ENCODE results near the gene NOS3.
A peak's percentile ranks its signal among the peaks of the same experiment; 100 is the strongest.

NOS3 gene

DNA sequence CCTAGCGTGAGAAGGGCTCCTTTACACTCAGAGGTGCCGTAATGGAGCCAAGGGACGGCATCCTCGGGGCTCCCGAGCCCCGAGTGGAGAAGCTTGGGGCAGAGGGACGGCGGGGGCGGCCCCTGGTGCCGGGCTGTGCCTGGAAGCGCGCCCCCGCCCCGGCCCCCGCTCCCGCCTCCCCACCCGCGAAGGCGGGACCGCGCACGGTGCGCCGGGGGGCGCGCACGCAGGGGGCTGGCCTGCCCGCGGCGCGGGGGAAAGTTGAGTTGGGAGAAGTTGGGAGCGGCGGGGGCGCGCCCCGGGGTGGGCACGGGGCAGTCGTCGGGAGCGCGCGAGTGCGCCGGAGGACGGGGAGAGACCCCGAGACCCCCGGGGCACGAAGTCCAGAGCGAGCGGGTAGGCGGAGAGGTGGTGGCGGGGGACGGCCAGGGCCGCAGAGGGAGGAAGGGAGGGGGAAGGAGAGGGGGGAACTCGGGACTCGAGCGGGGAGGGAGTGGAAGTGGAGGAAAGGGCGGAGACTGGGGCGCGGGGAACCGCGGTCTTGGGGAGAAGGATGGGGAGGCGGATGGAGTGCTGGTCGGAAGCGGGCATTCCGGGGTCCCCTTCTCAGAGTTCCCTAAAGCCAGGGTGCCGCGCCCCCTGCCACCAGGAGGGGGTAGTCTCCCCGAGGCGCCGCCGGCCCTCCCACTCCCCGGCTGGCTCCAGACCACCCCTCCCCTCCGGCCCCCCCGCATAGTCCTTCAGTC, 68.7 kb downstream of the NOS3 start, which contains the start of gene SLC4A2:
TSS of gene SLC4A2 (plus strand) at position 223 of the 746 bp plus-strand sequence. CDS start 2,399 bp downstream, outside the sequence.
- Histone ChIP-seq H3K27me3 (ENCODE audit: insufficient read depth, low read length, poor library complexity) (no peaks in the 10 kb centered on the region), H3K4me1 (ENCODE audit: insufficient read depth, low read length) (peaks cover 55% of the 10 kb centered on the region), H3K79me2 (ENCODE audit: insufficient read depth, low read length) (peaks cover 39% of the 10 kb centered on the region), H3K4me3 (ENCODE audit: low read depth in 1 of 2, low read length in 2 of 2) (peak within 1 kb of the TSS; percentile 84 to 85), H3K36me3 (ENCODE audit: insufficient read depth, low read length) (peaks cover 26% of the 10 kb centered on the region), H3K4me2 (ENCODE audit: insufficient read depth, low read length) (peak within 1 kb of the TSS; percentile 96), H4K20me1 (ENCODE audit: insufficient read depth, low read length) (peaks cover 29% of the 10 kb centered on the region), H2AFZ (ENCODE audit: low read depth, low read length) (peak within 1 kb of the TSS; percentile 92), H3K27ac (ENCODE audit: low read length) (peak within 1 kb of the TSS; percentile 92), H3K9me3 (ENCODE audit: insufficient read depth, low read length, severe bottlenecking) (no peaks in the 10 kb centered on the region), H3K9ac (ENCODE audit: low read depth, low read length) (peak within 1 kb of the TSS; percentile 68)
- DNase-seq (peak; percentile 82), ATAC-seq (ENCODE audit: insufficient read depth, low read depth) (peak; percentile 8)
- TF ChIP-seq, protein P1, sequence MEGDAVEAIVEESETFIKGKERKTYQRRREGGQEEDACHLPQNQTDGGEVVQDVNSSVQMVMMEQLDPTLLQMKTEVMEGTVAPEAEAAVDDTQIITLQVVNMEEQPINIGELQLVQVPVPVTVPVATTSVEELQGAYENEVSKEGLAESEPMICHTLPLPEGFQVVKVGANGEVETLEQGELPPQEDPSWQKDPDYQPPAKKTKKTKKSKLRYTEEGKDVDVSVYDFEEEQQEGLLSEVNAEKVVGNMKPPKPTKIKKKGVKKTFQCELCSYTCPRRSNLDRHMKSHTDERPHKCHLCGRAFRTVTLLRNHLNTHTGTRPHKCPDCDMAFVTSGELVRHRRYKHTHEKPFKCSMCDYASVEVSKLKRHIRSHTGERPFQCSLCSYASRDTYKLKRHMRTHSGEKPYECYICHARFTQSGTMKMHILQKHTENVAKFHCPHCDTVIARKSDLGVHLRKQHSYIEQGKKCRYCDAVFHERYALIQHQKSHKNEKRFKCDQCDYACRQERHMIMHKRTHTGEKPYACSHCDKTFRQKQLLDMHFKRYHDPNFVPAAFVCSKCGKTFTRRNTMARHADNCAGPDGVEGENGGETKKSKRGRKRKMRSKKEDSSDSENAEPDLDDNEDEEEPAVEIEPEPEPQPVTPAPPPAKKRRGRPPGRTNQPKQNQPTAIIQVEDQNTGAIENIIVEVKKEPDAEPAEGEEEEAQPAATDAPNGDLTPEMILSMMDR (IDR thresholded peaks at IDR 0.05; ENCODE audit: borderline replicate concordance, extremely low read depth, low read length, poor library complexity, severe bottlenecking) = peak; percentile 59
- TF ChIP-seq EZH2 (IDR thresholded peaks at IDR 0.05; ENCODE audit: borderline replicate concordance, low read depth, low read length, severe bottlenecking) = no peak

DNA sequence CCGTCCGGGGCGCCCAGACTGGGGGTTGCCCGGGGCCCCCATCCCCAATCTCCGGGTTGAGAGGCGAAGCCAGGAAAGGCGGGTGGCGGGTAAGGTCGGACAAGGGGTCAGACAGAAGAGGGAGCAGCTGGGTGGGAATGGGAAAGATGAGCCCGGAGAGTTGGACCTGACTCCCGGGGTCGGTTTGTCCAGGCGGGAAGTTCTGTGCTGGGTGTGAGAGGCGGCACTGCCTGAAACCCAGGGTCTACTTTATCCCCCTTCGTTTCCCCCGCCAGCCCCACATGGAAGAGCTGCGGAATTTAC, 69.2 kb downstream of the NOS3 start:
- Histone ChIP-seq H3K9me3 (ENCODE audit: insufficient read depth, low read length, severe bottlenecking) (no peaks in the 10 kb centered on the region), H3K4me1 (ENCODE audit: insufficient read depth, low read length) (peaks cover 55% of the 10 kb centered on the region), H3K4me2 (ENCODE audit: insufficient read depth, low read length) (peak overlapping the region; percentile 96), H4K20me1 (ENCODE audit: insufficient read depth, low read length) (peaks cover 33% of the 10 kb centered on the region), H3K27me3 (ENCODE audit: insufficient read depth, low read length, poor library complexity) (no peaks in the 10 kb centered on the region), H3K4me3 (ENCODE audit: low read depth in 1 of 2, low read length in 2 of 2) (peak overlapping the region; percentile 84 to 85), H3K79me2 (ENCODE audit: insufficient read depth, low read length) (peaks cover 39% of the 10 kb centered on the region), H3K36me3 (ENCODE audit: insufficient read depth, low read length) (peaks cover 32% of the 10 kb centered on the region), H3K9ac (ENCODE audit: low read depth, low read length) (peak overlapping the region; percentile 68), H2AFZ (ENCODE audit: low read depth, low read length) (peak overlapping the region; percentile 80), H3K27ac (ENCODE audit: low read length) (peak overlapping the region; percentile 92)
- no peak for ATAC-seq (ENCODE audit: insufficient read depth, low read depth)
- TF ChIP-seq EZH2 (IDR thresholded peaks at IDR 0.05; ENCODE audit: borderline replicate concordance, low read depth, low read length, severe bottlenecking) = no peak
- TF ChIP-seq, protein P1 (IDR thresholded peaks at IDR 0.05; ENCODE audit: borderline replicate concordance, extremely low read depth, low read length, poor library complexity, severe bottlenecking) = no peak
- no peak for DNase-seq

DNA sequence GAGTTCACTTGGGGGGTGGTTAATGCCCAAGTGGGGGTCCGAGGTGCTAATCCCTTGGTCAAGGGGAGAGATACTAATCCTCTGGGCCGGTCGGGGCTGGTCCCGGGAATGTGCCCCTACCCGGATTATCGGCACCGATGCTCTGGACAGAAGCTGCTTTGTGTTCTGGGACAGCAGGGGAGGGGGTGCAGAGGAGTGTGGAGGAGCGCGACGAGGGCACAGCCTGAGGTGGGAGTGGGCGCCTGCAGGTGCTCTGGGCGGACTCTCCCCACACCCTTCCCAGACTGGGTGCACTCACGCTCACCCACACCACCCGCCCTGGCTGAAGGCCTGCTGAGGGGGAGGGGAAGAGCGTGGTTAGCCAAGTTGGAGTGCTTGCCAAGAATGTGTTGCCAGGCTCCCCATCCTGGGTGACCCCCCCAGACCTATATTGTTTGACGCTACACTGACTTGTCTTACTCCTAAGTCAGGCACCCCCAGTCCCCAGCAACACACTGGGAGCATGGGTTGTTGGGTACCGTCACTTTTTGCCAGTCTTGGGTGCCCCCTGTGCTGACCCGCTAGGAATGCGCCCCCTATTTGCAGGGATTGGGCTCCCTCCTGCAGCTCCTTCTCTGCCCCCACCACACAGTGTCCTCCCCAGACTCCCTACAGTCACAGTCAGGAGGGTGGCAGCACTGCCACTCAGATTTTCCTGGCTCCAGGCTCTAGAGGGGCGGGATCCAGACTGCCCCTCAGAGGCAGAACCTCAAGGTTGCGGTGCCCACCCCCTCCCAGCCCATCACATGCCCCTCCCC, 69.8 kb downstream of the NOS3 start:
- no peak for ATAC-seq (ENCODE audit: insufficient read depth, low read depth)
- Histone ChIP-seq H3K4me2 (ENCODE audit: insufficient read depth, low read length) (peak overlapping the region; percentile 96), H3K79me2 (ENCODE audit: insufficient read depth, low read length) (peaks cover 39% of the 10 kb centered on the region), H2AFZ (ENCODE audit: low read depth, low read length) (peak overlapping the region; percentile 80; the same call in 1 of the 2 replicates), H3K36me3 (ENCODE audit: insufficient read depth, low read length) (peaks cover 37% of the 10 kb centered on the region), H3K9ac (ENCODE audit: low read depth, low read length) (peak overlapping the region; percentile 68), H3K27me3 (ENCODE audit: insufficient read depth, low read length, poor library complexity) (no peaks in the 10 kb centered on the region), H4K20me1 (ENCODE audit: insufficient read depth, low read length) (peaks cover 37% of the 10 kb centered on the region), H3K4me1 (ENCODE audit: insufficient read depth, low read length) (peaks cover 55% of the 10 kb centered on the region), H3K9me3 (ENCODE audit: insufficient read depth, low read length, severe bottlenecking) (no peaks in the 10 kb centered on the region), H3K4me3 (ENCODE audit: low read depth in 1 of 2, low read length in 2 of 2) (peak overlapping the region; percentile 84 to 85), H3K27ac (ENCODE audit: low read length) (peak overlapping the region; percentile 92)
- TF ChIP-seq, protein P1 (IDR thresholded peaks at IDR 0.05; ENCODE audit: borderline replicate concordance, extremely low read depth, low read length, poor library complexity, severe bottlenecking) = peak; percentile 30
- TF ChIP-seq EZH2 (IDR thresholded peaks at IDR 0.05; ENCODE audit: borderline replicate concordance, low read depth, low read length, severe bottlenecking) = no peak
- peak; percentile 57 for DNase-seq

Data from DND-41 (cell line).